Esophagus squamous epithelium (tissue), 4 donors: ENCODE data around the gene KPTN.

ENCODE experiments used
- POLR2A ChIP-seq, 4 donors: fragments of 450-650 bp; IDR thresholded peaks; one replicate each; pipeline ENCODE4 v1.6.1; 2017; ENCODE audit warnings: antibody characterized with exemption in 4 of 4, mild to moderate bottlenecking in 4 of 4, moderate library complexity in 3 of 4
- TF ChIP-seq, protein P1 (sequence below), 6 experiments: fragments of 450-650 bp in 4 of 6; fragments of 200-600 bp in 2 of 6; sonication (generic) in 2 of 6; IDR thresholded peaks; one replicate each; pipeline ENCODE4 v1.5.1; 2016 to 2019; ENCODE audit warnings: antibody characterized with exemption in 6 of 6, mild to moderate bottlenecking in 4 of 6, moderate library complexity in 4 of 6

DNA sequence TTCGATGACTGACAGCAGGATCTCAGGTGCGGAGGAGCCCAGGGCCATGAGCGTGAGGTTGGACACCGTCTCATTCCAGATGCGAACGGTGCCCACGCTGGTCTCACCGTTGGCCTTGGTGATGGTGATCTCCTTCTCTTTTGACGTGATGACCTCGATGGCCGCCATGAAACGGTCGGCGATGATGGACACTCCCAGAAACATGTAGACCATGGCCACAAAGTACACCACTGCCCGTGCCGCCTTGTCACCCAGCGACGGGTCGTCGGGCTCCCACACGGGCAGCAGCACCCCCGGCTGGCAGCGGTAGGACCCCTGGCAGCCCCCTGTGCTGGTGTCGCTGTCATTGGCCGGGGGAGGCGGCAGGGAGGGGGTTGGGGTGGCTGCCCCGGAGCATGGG, 18.1 kb downstream of the KPTN start:
- TF ChIP-seq, protein P1, sequence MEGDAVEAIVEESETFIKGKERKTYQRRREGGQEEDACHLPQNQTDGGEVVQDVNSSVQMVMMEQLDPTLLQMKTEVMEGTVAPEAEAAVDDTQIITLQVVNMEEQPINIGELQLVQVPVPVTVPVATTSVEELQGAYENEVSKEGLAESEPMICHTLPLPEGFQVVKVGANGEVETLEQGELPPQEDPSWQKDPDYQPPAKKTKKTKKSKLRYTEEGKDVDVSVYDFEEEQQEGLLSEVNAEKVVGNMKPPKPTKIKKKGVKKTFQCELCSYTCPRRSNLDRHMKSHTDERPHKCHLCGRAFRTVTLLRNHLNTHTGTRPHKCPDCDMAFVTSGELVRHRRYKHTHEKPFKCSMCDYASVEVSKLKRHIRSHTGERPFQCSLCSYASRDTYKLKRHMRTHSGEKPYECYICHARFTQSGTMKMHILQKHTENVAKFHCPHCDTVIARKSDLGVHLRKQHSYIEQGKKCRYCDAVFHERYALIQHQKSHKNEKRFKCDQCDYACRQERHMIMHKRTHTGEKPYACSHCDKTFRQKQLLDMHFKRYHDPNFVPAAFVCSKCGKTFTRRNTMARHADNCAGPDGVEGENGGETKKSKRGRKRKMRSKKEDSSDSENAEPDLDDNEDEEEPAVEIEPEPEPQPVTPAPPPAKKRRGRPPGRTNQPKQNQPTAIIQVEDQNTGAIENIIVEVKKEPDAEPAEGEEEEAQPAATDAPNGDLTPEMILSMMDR (IDR thresholded peaks at IDR 0.05): no peak
- no peak for TF ChIP-seq POLR2A (IDR thresholded peaks at IDR 0.05)
